ENCODE measurements around the gene ACP3.

ACP3 gene

DNA sequence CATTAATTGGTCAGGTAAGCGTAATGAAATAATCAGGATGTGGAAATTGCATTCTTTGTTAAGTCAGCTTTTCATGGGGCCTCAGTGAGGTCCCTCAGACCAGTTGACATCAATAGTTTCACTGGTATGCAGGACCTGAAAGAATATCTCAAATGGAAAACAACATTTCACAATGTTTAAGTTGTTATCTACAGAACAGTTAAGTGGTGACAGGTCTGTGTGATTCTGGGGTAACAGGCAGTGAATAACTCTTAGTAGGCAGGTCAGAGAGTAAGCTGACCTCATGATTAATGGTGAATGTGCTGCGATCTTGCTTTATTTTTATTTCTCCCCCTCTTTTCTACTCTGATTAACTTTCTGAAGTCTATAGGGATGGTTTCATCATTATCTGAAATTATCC lies 28.9 kb upstream of the ACP3 start:
- no peak for TF ChIP-seq CREB1 (IDR thresholded peaks at IDR 0.05; ENCODE audit: low read depth)
- TF ChIP-seq CEBPB (IDR thresholded peaks at IDR 0.05), result no peak
- no peak for TF ChIP-seq NFIC (IDR thresholded peaks at IDR 0.05)
- TF ChIP-seq FOXM1 (IDR thresholded peaks at IDR 0.05; ENCODE audit: borderline replicate concordance, low read depth), result no peak
- no peak for TF ChIP-seq EGR1 (IDR thresholded peaks at IDR 0.05)
- TF ChIP-seq RAD21 (IDR thresholded peaks at IDR 0.05; ENCODE audit: low read depth), result no peak
- no peak for TF ChIP-seq EP300 (IDR thresholded peaks at IDR 0.05; ENCODE audit: borderline replicate concordance)
- TF ChIP-seq, protein P1, sequence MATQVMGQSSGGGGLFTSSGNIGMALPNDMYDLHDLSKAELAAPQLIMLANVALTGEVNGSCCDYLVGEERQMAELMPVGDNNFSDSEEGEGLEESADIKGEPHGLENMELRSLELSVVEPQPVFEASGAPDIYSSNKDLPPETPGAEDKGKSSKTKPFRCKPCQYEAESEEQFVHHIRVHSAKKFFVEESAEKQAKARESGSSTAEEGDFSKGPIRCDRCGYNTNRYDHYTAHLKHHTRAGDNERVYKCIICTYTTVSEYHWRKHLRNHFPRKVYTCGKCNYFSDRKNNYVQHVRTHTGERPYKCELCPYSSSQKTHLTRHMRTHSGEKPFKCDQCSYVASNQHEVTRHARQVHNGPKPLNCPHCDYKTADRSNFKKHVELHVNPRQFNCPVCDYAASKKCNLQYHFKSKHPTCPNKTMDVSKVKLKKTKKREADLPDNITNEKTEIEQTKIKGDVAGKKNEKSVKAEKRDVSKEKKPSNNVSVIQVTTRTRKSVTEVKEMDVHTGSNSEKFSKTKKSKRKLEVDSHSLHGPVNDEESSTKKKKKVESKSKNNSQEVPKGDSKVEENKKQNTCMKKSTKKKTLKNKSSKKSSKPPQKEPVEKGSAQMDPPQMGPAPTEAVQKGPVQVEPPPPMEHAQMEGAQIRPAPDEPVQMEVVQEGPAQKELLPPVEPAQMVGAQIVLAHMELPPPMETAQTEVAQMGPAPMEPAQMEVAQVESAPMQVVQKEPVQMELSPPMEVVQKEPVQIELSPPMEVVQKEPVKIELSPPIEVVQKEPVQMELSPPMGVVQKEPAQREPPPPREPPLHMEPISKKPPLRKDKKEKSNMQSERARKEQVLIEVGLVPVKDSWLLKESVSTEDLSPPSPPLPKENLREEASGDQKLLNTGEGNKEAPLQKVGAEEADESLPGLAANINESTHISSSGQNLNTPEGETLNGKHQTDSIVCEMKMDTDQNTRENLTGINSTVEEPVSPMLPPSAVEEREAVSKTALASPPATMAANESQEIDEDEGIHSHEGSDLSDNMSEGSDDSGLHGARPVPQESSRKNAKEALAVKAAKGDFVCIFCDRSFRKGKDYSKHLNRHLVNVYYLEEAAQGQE (IDR thresholded peaks at IDR 0.05; ENCODE audit: low read depth), result no peak
- no peak for TF ChIP-seq TCF12 (IDR thresholded peaks at IDR 0.05; ENCODE audit: low read depth)
- TF ChIP-seq TAF1 (IDR thresholded peaks at IDR 0.05; ENCODE audit: low read depth), result no peak
- TF ChIP-seq YY1 (IDR thresholded peaks at IDR 0.05; ENCODE audit: low read depth), result no peak
- TF ChIP-seq TEAD4 (IDR thresholded peaks at IDR 0.05), result no peak
- TF ChIP-seq, protein P2, sequence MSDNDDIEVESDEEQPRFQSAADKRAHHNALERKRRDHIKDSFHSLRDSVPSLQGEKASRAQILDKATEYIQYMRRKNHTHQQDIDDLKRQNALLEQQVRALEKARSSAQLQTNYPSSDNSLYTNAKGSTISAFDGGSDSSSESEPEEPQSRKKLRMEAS (IDR thresholded peaks at IDR 0.05), result no peak
- TF ChIP-seq ZBTB7A (IDR thresholded peaks at IDR 0.05; ENCODE audit: low read depth), result no peak
- TF ChIP-seq, protein P3, sequence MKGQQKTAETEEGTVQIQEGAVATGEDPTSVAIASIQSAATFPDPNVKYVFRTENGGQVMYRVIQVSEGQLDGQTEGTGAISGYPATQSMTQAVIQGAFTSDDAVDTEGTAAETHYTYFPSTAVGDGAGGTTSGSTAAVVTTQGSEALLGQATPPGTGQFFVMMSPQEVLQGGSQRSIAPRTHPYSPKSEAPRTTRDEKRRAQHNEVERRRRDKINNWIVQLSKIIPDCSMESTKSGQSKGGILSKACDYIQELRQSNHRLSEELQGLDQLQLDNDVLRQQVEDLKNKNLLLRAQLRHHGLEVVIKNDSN (IDR thresholded peaks at IDR 0.05), result no peak

DNA sequence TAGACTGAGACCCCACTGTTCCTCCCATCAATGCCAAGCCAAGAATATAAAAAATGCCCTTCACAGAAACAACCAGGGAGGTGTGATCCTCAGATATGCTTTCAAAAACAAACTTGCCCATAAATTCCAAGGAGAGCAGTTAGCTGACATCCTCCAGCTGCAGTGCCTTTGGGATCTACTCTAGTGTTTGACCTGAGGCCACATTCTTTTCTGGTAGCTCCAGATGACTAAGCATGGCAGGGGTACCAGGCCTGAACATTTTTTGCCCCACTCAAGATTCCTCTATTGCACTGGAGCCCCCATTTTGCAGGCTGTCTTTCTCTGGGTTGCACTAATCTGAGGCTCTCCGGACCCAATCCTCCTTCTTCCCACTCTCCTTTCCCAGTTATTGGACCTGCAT lies 27.9 kb upstream of the ACP3 start:
- no peak for TF ChIP-seq EP300 (IDR thresholded peaks at IDR 0.05; ENCODE audit: borderline replicate concordance)
- no peak for TF ChIP-seq YY1 (IDR thresholded peaks at IDR 0.05; ENCODE audit: low read depth)
- TF ChIP-seq CEBPB (IDR thresholded peaks at IDR 0.05), result no peak
- TF ChIP-seq, protein P1 (IDR thresholded peaks at IDR 0.05; ENCODE audit: low read depth), result no peak
- TF ChIP-seq EGR1 (IDR thresholded peaks at IDR 0.05), result no peak
- TF ChIP-seq CREB1 (IDR thresholded peaks at IDR 0.05; ENCODE audit: low read depth), result no peak
- TF ChIP-seq FOXM1 (IDR thresholded peaks at IDR 0.05; ENCODE audit: borderline replicate concordance, low read depth), result no peak
- no peak for TF ChIP-seq TAF1 (IDR thresholded peaks at IDR 0.05; ENCODE audit: low read depth)
- TF ChIP-seq ZBTB7A (IDR thresholded peaks at IDR 0.05; ENCODE audit: low read depth), result no peak
- no peak for TF ChIP-seq TEAD4 (IDR thresholded peaks at IDR 0.05)
- TF ChIP-seq, protein P3 (IDR thresholded peaks at IDR 0.05), result no peak
- TF ChIP-seq, protein P2 (IDR thresholded peaks at IDR 0.05), result no peak
- TF ChIP-seq RAD21 (IDR thresholded peaks at IDR 0.05; ENCODE audit: low read depth), result no peak
- TF ChIP-seq TCF12 (IDR thresholded peaks at IDR 0.05; ENCODE audit: low read depth), result no peak
- TF ChIP-seq NFIC (IDR thresholded peaks at IDR 0.05), result no peak

DNA sequence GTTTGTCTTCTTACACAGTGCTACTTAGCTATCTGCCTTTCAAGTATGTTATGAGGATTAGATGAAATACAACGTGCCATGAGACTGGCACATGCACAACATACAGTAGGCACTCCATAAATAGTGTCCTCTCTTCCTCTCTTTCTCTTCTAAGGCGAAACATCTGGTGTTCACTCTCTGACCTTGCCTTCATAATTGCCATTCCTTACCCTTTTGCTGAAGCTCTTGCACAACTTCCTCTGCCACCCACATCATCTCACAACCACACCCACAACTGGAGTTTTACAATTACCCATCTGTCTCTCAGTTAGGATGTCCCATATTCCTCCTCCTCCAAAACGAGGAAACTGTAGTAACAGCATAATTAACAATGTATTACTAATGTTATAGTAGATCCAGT lies 26.4 kb upstream of the ACP3 start:
- TF ChIP-seq, protein P3 (IDR thresholded peaks at IDR 0.05), result no peak
- TF ChIP-seq TCF12 (IDR thresholded peaks at IDR 0.05; ENCODE audit: low read depth) (no peak), TAF1 (IDR thresholded peaks at IDR 0.05; ENCODE audit: low read depth) (no peak), YY1 (IDR thresholded peaks at IDR 0.05; ENCODE audit: low read depth) (no peak), RAD21 (IDR thresholded peaks at IDR 0.05; ENCODE audit: low read depth) (no peak), EP300 (IDR thresholded peaks at IDR 0.05; ENCODE audit: borderline replicate concordance) (no peak), NFIC (IDR thresholded peaks at IDR 0.05) (no peak), TEAD4 (IDR thresholded peaks at IDR 0.05) (no peak), EGR1 (IDR thresholded peaks at IDR 0.05) (no peak), FOXM1 (IDR thresholded peaks at IDR 0.05; ENCODE audit: borderline replicate concordance, low read depth) (no peak), CEBPB (IDR thresholded peaks at IDR 0.05) (no peak), ZBTB7A (IDR thresholded peaks at IDR 0.05; ENCODE audit: low read depth) (no peak)
- TF ChIP-seq, protein P2 (IDR thresholded peaks at IDR 0.05), result no peak

DNA sequence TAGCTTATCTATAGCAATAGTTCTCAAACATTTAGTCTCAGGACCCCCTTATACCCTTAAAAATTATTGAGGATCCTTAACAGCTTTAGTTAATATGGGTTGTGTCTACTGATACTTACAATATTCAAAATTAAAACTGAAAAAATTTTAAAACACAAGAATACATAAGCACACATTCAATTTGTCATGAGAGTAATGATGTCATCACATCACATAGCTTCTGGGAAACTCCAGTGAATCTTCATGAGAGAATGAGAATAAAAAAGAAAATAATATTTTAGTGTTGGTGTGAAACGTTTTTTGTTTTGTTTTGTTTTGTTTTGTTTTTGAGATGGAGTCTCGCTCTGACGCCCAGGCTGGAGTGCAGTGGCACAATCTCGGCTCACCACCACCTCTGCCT lies 25.2 kb upstream of the ACP3 start:
- TF ChIP-seq NFIC (IDR thresholded peaks at IDR 0.05), result no peak
- no peak for TF ChIP-seq YY1 (IDR thresholded peaks at IDR 0.05; ENCODE audit: low read depth)
- TF ChIP-seq EP300 (IDR thresholded peaks at IDR 0.05; ENCODE audit: borderline replicate concordance), result no peak
- no peak for TF ChIP-seq EGR1 (IDR thresholded peaks at IDR 0.05)
- no peak for TF ChIP-seq CEBPB (IDR thresholded peaks at IDR 0.05)
- TF ChIP-seq CREB1 (IDR thresholded peaks at IDR 0.05; ENCODE audit: low read depth), result no peak
- TF ChIP-seq TAF1 (IDR thresholded peaks at IDR 0.05; ENCODE audit: low read depth), result no peak

DNA sequence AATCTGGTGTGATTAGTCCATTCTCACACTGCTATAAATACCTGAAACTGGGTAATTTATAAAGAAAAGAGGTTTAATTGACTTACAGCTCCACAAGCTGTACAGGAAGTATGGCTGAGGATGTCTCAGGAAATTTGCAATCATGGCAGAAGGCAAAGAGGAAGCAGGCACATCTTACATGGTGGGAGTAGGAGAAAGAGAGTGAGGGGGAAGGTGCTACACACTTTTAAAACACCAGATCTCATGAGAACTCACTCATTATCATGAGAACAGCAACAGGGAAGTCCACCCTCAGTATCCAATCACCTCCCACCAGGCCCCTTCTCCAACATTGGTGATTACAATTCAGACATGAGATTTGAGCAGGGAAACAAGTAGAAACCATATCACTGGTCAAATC lies 24.0 kb upstream of the ACP3 start:
- TF ChIP-seq TEAD4 (IDR thresholded peaks at IDR 0.05) (no peak), TCF12 (IDR thresholded peaks at IDR 0.05; ENCODE audit: low read depth) (no peak), CEBPB (IDR thresholded peaks at IDR 0.05) (no peak), ZBTB7A (IDR thresholded peaks at IDR 0.05; ENCODE audit: low read depth) (no peak), CREB1 (IDR thresholded peaks at IDR 0.05; ENCODE audit: low read depth) (no peak), RAD21 (IDR thresholded peaks at IDR 0.05; ENCODE audit: low read depth) (no peak), FOXM1 (IDR thresholded peaks at IDR 0.05; ENCODE audit: borderline replicate concordance, low read depth) (no peak), EGR1 (IDR thresholded peaks at IDR 0.05) (no peak), TAF1 (IDR thresholded peaks at IDR 0.05; ENCODE audit: low read depth) (no peak), NFIC (IDR thresholded peaks at IDR 0.05) (no peak), YY1 (IDR thresholded peaks at IDR 0.05; ENCODE audit: low read depth) (no peak), EP300 (IDR thresholded peaks at IDR 0.05; ENCODE audit: borderline replicate concordance) (no peak)
- TF ChIP-seq, protein P1 (IDR thresholded peaks at IDR 0.05; ENCODE audit: low read depth), result no peak
- TF ChIP-seq, protein P3 (IDR thresholded peaks at IDR 0.05), result no peak
- TF ChIP-seq, protein P2 (IDR thresholded peaks at IDR 0.05), result no peak

All from Ishikawa (cell line).